Astrocyte of the cerebellum (primary cell): Measurements from ENCODE around the gene IGSF9B.

ENCODE experiments used
- DNase-seq: peaks from one replicate; pipeline ENCODE4 v3.0.0-alpha.2; 2011; ENCODE audit warnings: low read depth
- H3K4me3 ChIP-seq: 2 replicates; pipeline ENCODE4 v1.5.1; 2011; ENCODE audit warnings: mild to moderate bottlenecking, low read depth, low read length, moderate library complexity
- CTCF ChIP-seq: IDR thresholded peaks from 2 replicates; pipeline ENCODE4 v1.5.1; 2012; ENCODE audit warnings: low read length, low read depth, moderate library complexity, mild to moderate bottlenecking; ENCODE audit errors: missing control alignments
- in situ Hi-C: cut with HindIII; loops from 2 replicates; pipeline ENCODE4 v1.10.0; 2017; ENCODE audit warnings: low sequenced_read_pairs

Gene IGSF9B

GRCh38 chr11:133860151-133860550 is 96.6 kb downstream of the IGSF9B start:
- no peak for DNase-seq
- no peak overlapping the region for H3K4me3 ChIP-seq
- in situ Hi-C loops = no loop called here
- TF ChIP-seq CTCF = no peak
